Hepatocyte (in vitro differentiated cells): ENCODE results near the gene SLC25A33.

Experiments
- CTCF ChIP-seq: fragments of 200-600 bp; sonication (generic); IDR thresholded peaks from 2 replicates; pipeline ENCODE4 v1.5.1; 2016; ENCODE audit warnings: antibody characterized with exemption, mild to moderate bottlenecking; ENCODE audit not compliant: poor library complexity
- EZH2 ChIP-seq: fragments of 200-600 bp; sonication (generic); IDR thresholded peaks from 2 replicates; pipeline ENCODE4 v1.6.1; 2016; ENCODE audit warnings: antibody characterized with exemption, mild to moderate bottlenecking, borderline replicate concordance

GRCh38 chr1:9537863-9538668, 1.2 kb upstream of the SLC25A33 start:
- TF ChIP-seq CTCF = no peak
- TF ChIP-seq EZH2 = no peak
